ENCODE measurements around the gene LIPG. TPM values are rescaled to one million over a fixed set of nuclear protein-coding genes. Genes with fewer than 3 reads are reported as not detected.
A peak's percentile ranks its signal among the peaks of the same experiment; 100 is the strongest.

LIPG gene
- total RNA-seq, 1 experiment from 2014 or later, result 44.0 TPM

DNA sequence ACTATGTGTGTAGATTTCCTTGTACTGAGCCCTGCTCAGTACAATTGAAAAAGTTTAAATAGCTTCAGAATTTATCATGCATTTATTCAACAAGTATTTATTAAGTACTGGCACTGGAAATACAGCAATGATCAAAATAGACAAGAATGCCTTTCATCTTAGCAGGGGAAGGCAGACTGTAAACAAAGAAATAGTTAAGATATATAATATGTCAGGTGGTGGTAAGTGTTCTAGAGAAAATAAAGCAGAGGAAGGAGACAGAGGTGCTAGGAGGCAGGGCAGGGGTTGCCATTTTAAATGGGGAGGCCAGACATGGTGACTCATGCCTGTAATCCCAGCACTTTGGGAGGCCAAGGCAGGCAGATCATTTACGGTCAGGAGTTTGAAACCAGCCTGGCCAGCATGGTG is 13.6 kb upstream of the LIPG start:
- intact Hi-C loops (cut with micrococcal nuclease; ENCODE audit: unreplicated experiment), result no loop called here
- Mint-ChIP-seq H3K27me3 (ENCODE audit: unreplicated experiment) (no peaks in the 10 kb centered on the region), H3K4me1 (ENCODE audit: low read depth, unreplicated experiment) (no peaks in the 10 kb centered on the region), H3K27ac (ENCODE audit: unreplicated experiment) (no peak overlapping the region), H3K4me3 (ENCODE audit: low read depth, unreplicated experiment) (no peak overlapping the region), H3K9me3 (ENCODE audit: low read depth, unreplicated experiment) (no peaks in the 10 kb centered on the region), H3K36me3 (ENCODE audit: insufficient read depth, unreplicated experiment) (no peaks in the 10 kb centered on the region)
- BruUV-seq (replicated peaks), result no TSS peak
- DNase-seq, result peak; percentile 41
- CTCF ChIA-PET, result interaction anchor here (0.7 kb wide), 2 partner anchors 304 to 323 kb away, joined by 4 to 5 read pairs; no protein-coding TSS in a partner anchor
- TF ChIP-seq, protein P1, sequence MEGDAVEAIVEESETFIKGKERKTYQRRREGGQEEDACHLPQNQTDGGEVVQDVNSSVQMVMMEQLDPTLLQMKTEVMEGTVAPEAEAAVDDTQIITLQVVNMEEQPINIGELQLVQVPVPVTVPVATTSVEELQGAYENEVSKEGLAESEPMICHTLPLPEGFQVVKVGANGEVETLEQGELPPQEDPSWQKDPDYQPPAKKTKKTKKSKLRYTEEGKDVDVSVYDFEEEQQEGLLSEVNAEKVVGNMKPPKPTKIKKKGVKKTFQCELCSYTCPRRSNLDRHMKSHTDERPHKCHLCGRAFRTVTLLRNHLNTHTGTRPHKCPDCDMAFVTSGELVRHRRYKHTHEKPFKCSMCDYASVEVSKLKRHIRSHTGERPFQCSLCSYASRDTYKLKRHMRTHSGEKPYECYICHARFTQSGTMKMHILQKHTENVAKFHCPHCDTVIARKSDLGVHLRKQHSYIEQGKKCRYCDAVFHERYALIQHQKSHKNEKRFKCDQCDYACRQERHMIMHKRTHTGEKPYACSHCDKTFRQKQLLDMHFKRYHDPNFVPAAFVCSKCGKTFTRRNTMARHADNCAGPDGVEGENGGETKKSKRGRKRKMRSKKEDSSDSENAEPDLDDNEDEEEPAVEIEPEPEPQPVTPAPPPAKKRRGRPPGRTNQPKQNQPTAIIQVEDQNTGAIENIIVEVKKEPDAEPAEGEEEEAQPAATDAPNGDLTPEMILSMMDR (IDR thresholded peaks at IDR 0.05; ENCODE audit: unreplicated experiment), result no peak

DNA sequence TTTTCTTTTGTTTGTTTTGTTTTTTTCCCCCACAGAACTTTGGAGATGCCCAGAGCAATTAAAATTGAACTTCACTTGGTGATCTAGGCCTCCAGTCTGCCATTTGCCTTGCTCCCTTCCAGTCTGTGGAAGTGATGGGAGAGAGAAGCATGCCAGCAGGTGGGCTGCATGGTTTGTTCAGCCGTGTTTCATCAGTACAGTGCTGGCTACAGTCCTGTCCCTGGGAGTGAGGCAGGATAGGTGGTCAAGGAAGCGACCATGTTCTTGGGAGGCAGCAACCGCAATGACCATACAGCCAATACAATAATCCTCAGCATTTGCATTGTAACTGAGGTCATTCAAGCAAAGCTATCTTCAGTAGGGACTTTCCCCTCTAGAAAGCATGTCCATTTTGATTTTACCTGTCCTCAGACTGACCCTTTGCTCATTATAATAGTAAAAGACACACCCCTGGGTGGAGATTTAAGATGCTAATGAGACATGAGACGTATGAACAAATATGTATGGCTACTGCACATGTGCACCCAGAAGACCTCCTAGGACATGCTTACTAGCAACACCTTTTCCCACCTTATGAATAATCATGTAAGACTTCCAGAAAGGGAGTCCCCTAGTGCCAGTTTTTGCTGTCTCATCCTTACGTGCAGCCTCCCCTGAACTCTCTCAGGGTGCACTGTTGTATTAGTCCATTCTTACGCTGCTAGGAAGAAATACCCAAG is 11.1 kb upstream of the LIPG start:
- Mint-ChIP-seq H3K9me3 (ENCODE audit: low read depth, unreplicated experiment) (no peaks in the 10 kb centered on the region), H3K27ac (ENCODE audit: unreplicated experiment) (no peak overlapping the region), H3K4me1 (ENCODE audit: low read depth, unreplicated experiment) (no peaks in the 10 kb centered on the region), H3K4me3 (ENCODE audit: low read depth, unreplicated experiment) (no peak overlapping the region), H3K27me3 (ENCODE audit: unreplicated experiment) (no peaks in the 10 kb centered on the region), H3K36me3 (ENCODE audit: insufficient read depth, unreplicated experiment) (no peaks in the 10 kb centered on the region)
- intact Hi-C loops (cut with micrococcal nuclease; ENCODE audit: unreplicated experiment), result no loop called here
- CTCF ChIA-PET, result no interaction called here
- BruUV-seq (replicated peaks), result no TSS peak
- no peak for DNase-seq
- TF ChIP-seq, protein P1 (IDR thresholded peaks at IDR 0.05; ENCODE audit: unreplicated experiment), result no peak

DNA sequence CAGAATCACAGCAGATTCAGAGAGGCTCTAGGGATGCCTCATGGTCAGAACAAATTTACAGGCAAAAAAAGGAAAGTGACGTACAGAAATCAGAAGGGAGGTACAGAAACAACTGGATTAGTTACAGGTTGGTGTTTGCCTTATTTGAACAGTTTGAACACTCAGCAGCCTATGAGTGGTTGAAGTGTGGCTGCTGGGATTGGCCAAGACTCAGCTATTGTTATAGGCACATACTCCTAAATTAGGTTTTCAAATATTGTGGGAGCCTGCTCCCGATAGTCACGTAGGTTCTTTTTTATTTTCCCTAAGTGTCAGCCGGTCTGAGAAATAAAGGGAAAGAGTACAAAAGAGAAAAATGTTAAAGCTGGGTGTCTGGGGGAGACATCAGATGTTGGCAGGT is 8.9 kb upstream of the LIPG start:
- BruUV-seq (replicated peaks), result no TSS peak
- no peak overlapping the region for H3K27ac Mint-ChIP-seq (ENCODE audit: unreplicated experiment)
- DNase-seq, result no peak

DNA sequence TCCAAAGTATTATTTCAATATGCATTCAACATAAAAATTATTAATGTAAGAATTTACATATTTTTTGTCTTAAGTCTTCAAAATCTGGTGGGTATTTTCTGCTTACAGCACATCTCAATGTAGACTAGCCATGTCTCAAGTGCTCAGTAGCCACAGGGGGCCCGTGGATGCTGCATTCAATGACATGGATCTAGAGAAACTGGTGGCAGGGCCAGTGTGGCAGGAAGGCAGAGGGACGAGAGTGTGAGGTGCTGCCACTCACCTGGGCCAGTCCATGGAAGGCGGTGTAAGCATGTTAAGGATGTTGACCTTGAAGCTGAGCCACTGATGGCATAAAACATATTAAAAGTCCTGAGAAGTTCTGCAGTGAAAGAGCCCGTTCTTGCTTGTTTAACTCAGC is 6.2 kb upstream of the LIPG start:
- CTCF ChIA-PET, result interaction anchor here (0.6 kb wide), 1 partner anchor 584 kb away, joined by 4 read pairs; no protein-coding TSS in a partner anchor
- Mint-ChIP-seq H3K36me3 (ENCODE audit: insufficient read depth, unreplicated experiment) (peaks cover 12% of the 10 kb centered on the region), H3K9me3 (ENCODE audit: low read depth, unreplicated experiment) (no peaks in the 10 kb centered on the region), H3K4me3 (ENCODE audit: low read depth, unreplicated experiment) (no peak overlapping the region), H3K4me1 (ENCODE audit: low read depth, unreplicated experiment) (no peaks in the 10 kb centered on the region), H3K27ac (ENCODE audit: unreplicated experiment) (no peak overlapping the region), H3K27me3 (ENCODE audit: unreplicated experiment) (no peaks in the 10 kb centered on the region)
- TF ChIP-seq, protein P1 (IDR thresholded peaks at IDR 0.05; ENCODE audit: unreplicated experiment), result no peak
- no TSS peak for BruUV-seq (replicated peaks)
- no peak for DNase-seq
- intact Hi-C loops (cut with micrococcal nuclease; ENCODE audit: unreplicated experiment), result no loop called here

More for the DNA sequence above, 8.9 kb upstream of the LIPG start:
- Mint-ChIP-seq H3K4me1 (ENCODE audit: low read depth, unreplicated experiment) (no peaks in the 10 kb centered on the region), H3K36me3 (ENCODE audit: insufficient read depth, unreplicated experiment) (no peaks in the 10 kb centered on the region), H3K9me3 (ENCODE audit: low read depth, unreplicated experiment) (no peaks in the 10 kb centered on the region), H3K27me3 (ENCODE audit: unreplicated experiment) (no peaks in the 10 kb centered on the region), H3K4me3 (ENCODE audit: low read depth, unreplicated experiment) (no peak overlapping the region)
- intact Hi-C loops (cut with micrococcal nuclease; ENCODE audit: unreplicated experiment), result no loop called here
- TF ChIP-seq, protein P1 (IDR thresholded peaks at IDR 0.05; ENCODE audit: unreplicated experiment), result no peak
- CTCF ChIA-PET, result no interaction called here
